K562 (cell line): ENCODE measurements around the gene SLC39A11. TPM values are rescaled to one million over a fixed set of nuclear protein-coding genes. Genes with fewer than 3 reads are reported as not detected.

Experiments used
- ADNP ChIP-seq: fragments of 200-800 bp; sonication (Bioruptor generic); IDR thresholded peaks from 2 replicates; pipeline ENCODE4 v1.6.1; 2016; ENCODE audit warnings: missing genetic modification characterization, missing compliant biosample characterization
- DPF2 ChIP-seq: fragments of 450-650 bp; IDR thresholded peaks from 2 replicates; pipeline ENCODE4 v1.6.1; 2016
- ETV6 ChIP-seq, 3 experiments: fragments of 150-350 bp in 1 of 3; sonication (generic) in 1 of 3; formaldehyde crosslinking in 1 of 3; IDR thresholded peaks; 2 replicates each; pipeline versions ENCODE4 v1.6.1 to v1.8.0; 2014 to 2022; ENCODE audit warnings: borderline replicate concordance in 2 of 3, low read depth in 2 of 3, antibody characterized with exemption in 1 of 3, low read length in 1 of 3, mild to moderate bottlenecking in 1 of 3, missing genetic modification reagents in 1 of 3
- GATAD2A ChIP-seq: fragments of 450-650 bp; IDR thresholded peaks from 2 replicates; pipeline ENCODE4 v1.6.1; 2017
- KDM1A ChIP-seq, 2 experiments: fragments of 450-650 bp; IDR thresholded peaks; 2 replicates each; pipeline ENCODE4 v1.6.1; 2016; ENCODE audit warnings: mild to moderate bottlenecking in 2 of 2
- KLF6 ChIP-seq: fragments of 250-450 bp; sonication (Bioruptor Pico); IDR thresholded peaks from 2 replicates; pipeline ENCODE4 v1.4.0; 2020; ENCODE audit warnings: mild to moderate bottlenecking, moderate library complexity, borderline replicate concordance
- MTA1 ChIP-seq: fragments of 450-650 bp; IDR thresholded peaks from 2 replicates; pipeline ENCODE4 v1.6.1; 2017; ENCODE audit warnings: borderline replicate concordance
- NFRKB ChIP-seq: fragments of 450-650 bp; IDR thresholded peaks from 2 replicates; pipeline ENCODE4 v1.6.1; 2016; ENCODE audit warnings: low read depth
- SAFB ChIP-seq: fragments of 200-400 bp; formaldehyde crosslinking; IDR thresholded peaks from 2 replicates; pipeline ENCODE4 v1.6.1; 2017; ENCODE audit warnings: low read depth, low read length, borderline replicate concordance
- SMARCB1 ChIP-seq: IDR thresholded peaks from 2 replicates; pipeline ENCODE4 v1.6.1; 2011; ENCODE audit warnings: improper control_type of control experiment, low read depth; ENCODE audit not compliant: insufficient read length
- ZBTB7A ChIP-seq: IDR thresholded peaks from 2 replicates; pipeline ENCODE4 v1.6.1; 2011; ENCODE audit warnings: low read depth, mild to moderate bottlenecking, low read length, moderate library complexity, borderline replicate concordance; ENCODE audit not compliant: control insufficient read depth
- ZEB2 ChIP-seq: fragments of 450-650 bp; IDR thresholded peaks from 2 replicates; pipeline ENCODE4 v1.6.1; 2016
- ZNF589 ChIP-seq: fragments of 200-800 bp; sonication (Bioruptor generic); IDR thresholded peaks from 2 replicates; pipeline ENCODE4 v1.6.1; 2016; ENCODE audit warnings: low read depth, missing genetic modification characterization, missing compliant biosample characterization
- ZSCAN32 ChIP-seq: fragments of 450-650 bp; formaldehyde crosslinking; IDR thresholded peaks from 2 replicates; pipeline ENCODE4 v1.4.0; 2020; ENCODE audit warnings: mild to moderate bottlenecking, moderate library complexity
- polyA plus RNA-seq, 8 experiments: library from polyadenylated mRNA; depleted of rRNA in 4 of 8; stranded (reverse) in 5 of 8; unstranded in 3 of 8; fragments of >200 nt; fragmentation: Nextera tagmentation in 2 of 8; fragmentation: Illumina TruSeq in 1 of 8; extraction: Ambion mirVana in 2 of 8; extraction: Trizol in 1 of 8; gene quantifications; 2 replicates each; pipeline versions ENCODE4 v1.2.1 to v1.2.3, GENCODE V29; 2011 to 2014; ENCODE audit warnings: inconsistent platforms in 1 of 8, missing spikeins in 1 of 8
- total RNA-seq, 7 experiments: library from RNA; depleted of rRNA in 6 of 7; stranded (reverse); fragments of >200 nt in 6 of 7; fragmentation: Illumina TruSeq in 2 of 7; extraction: Trizol in 2 of 7; gene quantifications; 2 replicates each; pipeline versions ENCODE4 v1.2.1 to v1.2.3, GENCODE V29; 2011 to 2021; ENCODE audit warnings: low replicate concordance in 1 of 7
- TF ChIP-seq, protein P1 (sequence below): fragments of 250-450 bp; sonication (Bioruptor Pico); IDR thresholded peaks from 2 replicates; pipeline ENCODE4 v1.8.0; 2021; ENCODE audit warnings: borderline replicate concordance, mild to moderate bottlenecking, moderate library complexity; ENCODE audit not compliant: poor library complexity, severe bottlenecking
- TF ChIP-seq, protein P2 (sequence below): sonication (generic); formaldehyde crosslinking; IDR thresholded peaks from 2 replicates; pipeline ENCODE4 v1.8.0; 2022; ENCODE audit warnings: mild to moderate bottlenecking, missing genetic modification reagents
- TF ChIP-seq, protein P3 (sequence below): fragments of 250-450 bp; sonication (Bioruptor Pico); IDR thresholded peaks from 2 replicates; pipeline ENCODE4 v1.5.0; 2021
- TF ChIP-seq, protein P4 (sequence below): fragments of 250-450 bp; sonication (Bioruptor Pico); IDR thresholded peaks from 2 replicates; pipeline ENCODE4 v1.8.0; 2022; ENCODE audit warnings: moderate library complexity, mild to moderate bottlenecking, inconsistent platforms
- TF ChIP-seq, protein P5 (sequence below): fragments of 250-450 bp; sonication (Bioruptor Pico); IDR thresholded peaks from 2 replicates; pipeline ENCODE4 v1.8.0; 2021; ENCODE audit warnings: moderate library complexity, mild to moderate bottlenecking, inconsistent platforms

The SLC39A11 gene
- total and polyA plus RNA-seq, 9 of the 15 experiments (the other 6 are each of a cell fraction or from before 2014, with no cell fraction given) = 10.5 to 26.4 (median 13.4) TPM

DNA sequence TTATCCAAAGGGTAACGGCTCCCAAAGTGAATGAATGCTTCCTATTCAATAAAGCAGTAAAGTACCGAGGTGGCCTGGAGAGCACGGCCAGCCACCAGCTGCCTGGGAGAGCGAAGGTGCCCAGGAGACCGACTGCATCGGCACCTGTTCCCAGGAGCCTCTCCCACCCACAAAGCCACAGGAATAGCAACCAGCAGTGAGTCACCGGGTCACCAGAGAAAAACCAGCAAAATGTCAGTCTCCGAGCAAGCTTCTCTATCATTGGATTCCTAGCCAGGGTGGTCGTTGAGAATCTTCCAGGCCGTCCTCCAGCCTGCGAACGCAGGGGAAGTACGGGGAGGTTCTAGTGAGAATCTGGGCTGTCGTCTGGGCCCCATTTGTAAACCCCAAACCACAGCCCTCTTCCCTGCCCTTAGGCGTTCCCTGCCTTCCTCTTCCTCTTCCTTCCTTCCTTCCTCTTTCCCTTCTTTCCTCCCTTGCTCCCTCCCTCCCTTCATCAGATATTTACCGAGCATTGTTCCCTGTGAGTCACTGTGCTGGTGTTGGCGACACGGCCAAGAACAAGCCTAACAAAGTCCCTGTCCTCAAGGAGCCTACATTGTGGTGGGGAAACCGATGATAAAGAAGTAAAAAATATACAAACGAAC, 114.6 kb downstream of the SLC39A11 start (continued):
- TF ChIP-seq, protein P1, sequence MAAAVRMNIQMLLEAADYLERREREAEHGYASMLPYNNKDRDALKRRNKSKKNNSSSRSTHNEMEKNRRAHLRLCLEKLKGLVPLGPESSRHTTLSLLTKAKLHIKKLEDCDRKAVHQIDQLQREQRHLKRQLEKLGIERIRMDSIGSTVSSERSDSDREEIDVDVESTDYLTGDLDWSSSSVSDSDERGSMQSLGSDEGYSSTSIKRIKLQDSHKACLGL (CRISPR knock-in tag) = no peak
- no peak for TF ChIP-seq KLF6 (CRISPR knock-in tag)
- no peak for TF ChIP-seq ZNF589 (CRISPR knock-in tag)
- TF ChIP-seq, protein P2, sequence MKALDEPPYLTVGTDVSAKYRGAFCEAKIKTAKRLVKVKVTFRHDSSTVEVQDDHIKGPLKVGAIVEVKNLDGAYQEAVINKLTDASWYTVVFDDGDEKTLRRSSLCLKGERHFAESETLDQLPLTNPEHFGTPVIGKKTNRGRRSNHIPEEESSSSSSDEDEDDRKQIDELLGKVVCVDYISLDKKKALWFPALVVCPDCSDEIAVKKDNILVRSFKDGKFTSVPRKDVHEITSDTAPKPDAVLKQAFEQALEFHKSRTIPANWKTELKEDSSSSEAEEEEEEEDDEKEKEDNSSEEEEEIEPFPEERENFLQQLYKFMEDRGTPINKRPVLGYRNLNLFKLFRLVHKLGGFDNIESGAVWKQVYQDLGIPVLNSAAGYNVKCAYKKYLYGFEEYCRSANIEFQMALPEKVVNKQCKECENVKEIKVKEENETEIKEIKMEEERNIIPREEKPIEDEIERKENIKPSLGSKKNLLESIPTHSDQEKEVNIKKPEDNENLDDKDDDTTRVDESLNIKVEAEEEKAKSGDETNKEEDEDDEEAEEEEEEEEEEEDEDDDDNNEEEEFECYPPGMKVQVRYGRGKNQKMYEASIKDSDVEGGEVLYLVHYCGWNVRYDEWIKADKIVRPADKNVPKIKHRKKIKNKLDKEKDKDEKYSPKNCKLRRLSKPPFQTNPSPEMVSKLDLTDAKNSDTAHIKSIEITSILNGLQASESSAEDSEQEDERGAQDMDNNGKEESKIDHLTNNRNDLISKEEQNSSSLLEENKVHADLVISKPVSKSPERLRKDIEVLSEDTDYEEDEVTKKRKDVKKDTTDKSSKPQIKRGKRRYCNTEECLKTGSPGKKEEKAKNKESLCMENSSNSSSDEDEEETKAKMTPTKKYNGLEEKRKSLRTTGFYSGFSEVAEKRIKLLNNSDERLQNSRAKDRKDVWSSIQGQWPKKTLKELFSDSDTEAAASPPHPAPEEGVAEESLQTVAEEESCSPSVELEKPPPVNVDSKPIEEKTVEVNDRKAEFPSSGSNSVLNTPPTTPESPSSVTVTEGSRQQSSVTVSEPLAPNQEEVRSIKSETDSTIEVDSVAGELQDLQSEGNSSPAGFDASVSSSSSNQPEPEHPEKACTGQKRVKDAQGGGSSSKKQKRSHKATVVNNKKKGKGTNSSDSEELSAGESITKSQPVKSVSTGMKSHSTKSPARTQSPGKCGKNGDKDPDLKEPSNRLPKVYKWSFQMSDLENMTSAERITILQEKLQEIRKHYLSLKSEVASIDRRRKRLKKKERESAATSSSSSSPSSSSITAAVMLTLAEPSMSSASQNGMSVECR = no peak
- TF ChIP-seq ZBTB7A = no peak
- TF ChIP-seq ZSCAN32 (CRISPR knock-in tag) = no peak
- TF ChIP-seq, protein P3, sequence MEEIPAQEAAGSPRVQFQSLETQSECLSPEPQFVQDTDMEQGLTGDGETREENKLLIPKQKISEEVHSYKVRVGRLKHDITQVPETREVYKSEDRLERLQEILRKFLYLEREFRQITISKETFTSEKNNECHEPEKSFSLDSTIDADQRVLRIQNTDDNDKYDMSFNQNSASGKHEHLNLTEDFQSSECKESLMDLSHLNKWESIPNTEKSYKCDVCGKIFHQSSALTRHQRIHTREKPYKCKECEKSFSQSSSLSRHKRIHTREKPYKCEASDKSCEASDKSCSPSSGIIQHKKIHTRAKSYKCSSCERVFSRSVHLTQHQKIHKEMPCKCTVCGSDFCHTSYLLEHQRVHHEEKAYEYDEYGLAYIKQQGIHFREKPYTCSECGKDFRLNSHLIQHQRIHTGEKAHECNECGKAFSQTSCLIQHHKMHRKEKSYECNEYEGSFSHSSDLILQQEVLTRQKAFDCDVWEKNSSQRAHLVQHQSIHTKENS = no peak
- TF ChIP-seq SMARCB1 = no peak
- no peak for TF ChIP-seq ZEB2
- no peak for TF ChIP-seq SAFB
- 0 out of 2 replicates have a peak, but pooled peaks have one; percentile 20 for TF ChIP-seq GATAD2A
- TF ChIP-seq NFRKB = 0 out of 2 replicates have a peak, but pooled peaks have one; percentile 22
- TF ChIP-seq ADNP (tag) = 0 out of 2 replicates have a peak, but pooled peaks have one; percentile 30
- peak; percentile 81; the same call in 1 of the 2 replicates for TF ChIP-seq MTA1
- peak; percentile 85 to 93; a peak in 2 of 4 replicates for TF ChIP-seq ETV6 (IDR thresholded peaks at IDR 0.05; ENCODE audit: borderline replicate concordance in 1 of 2, low read depth in 2 of 2, low read length in 1 of 2)
- no peak for TF ChIP-seq ETV6 (CRISPR knock-in tag; IDR thresholded peaks at IDR 0.05; ENCODE audit: borderline replicate concordance)
- TF ChIP-seq KDM1A (IDR thresholded peaks at IDR 0.05) = peak in 1 of 2 experiments; percentile 39; a peak in 1 of 4 replicates
- TF ChIP-seq, protein P4, sequence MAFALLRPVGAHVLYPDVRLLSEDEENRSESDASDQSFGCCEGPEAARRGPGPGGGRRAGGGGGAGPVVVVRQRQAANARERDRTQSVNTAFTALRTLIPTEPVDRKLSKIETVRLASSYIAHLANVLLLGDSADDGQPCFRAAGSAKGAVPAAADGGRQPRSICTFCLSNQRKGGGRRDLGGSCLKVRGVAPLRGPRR = no peak
- TF ChIP-seq DPF2 = peak; percentile 12; the same call in 1 of the 2 replicates
- TF ChIP-seq, protein P5, sequence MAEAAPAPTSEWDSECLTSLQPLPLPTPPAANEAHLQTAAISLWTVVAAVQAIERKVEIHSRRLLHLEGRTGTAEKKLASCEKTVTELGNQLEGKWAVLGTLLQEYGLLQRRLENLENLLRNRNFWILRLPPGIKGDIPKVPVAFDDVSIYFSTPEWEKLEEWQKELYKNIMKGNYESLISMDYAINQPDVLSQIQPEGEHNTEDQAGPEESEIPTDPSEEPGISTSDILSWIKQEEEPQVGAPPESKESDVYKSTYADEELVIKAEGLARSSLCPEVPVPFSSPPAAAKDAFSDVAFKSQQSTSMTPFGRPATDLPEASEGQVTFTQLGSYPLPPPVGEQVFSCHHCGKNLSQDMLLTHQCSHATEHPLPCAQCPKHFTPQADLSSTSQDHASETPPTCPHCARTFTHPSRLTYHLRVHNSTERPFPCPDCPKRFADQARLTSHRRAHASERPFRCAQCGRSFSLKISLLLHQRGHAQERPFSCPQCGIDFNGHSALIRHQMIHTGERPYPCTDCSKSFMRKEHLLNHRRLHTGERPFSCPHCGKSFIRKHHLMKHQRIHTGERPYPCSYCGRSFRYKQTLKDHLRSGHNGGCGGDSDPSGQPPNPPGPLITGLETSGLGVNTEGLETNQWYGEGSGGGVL = no peak
